GM21390 (cell line): Measurements from ENCODE around the gene ADAMTSL1.

Experiments used
- ATAC-seq: cut with Tn5 transposase; IDR thresholded peaks from one replicate; pipeline ENCODE4 v1.9.1; 2021; ENCODE audit not compliant: unreplicated experiment

The ADAMTSL1 gene

GRCh38 chr9:18466101-18466500 lies 7.9 kb upstream of the ADAMTSL1 start:
- ATAC-seq: no peak

GRCh38 chr9:18467696-18468095 lies 6.3 kb upstream of the ADAMTSL1 start:
- ATAC-seq: no peak

GRCh38 chr9:18472435-18472834 lies 1.5 kb upstream of the ADAMTSL1 start:
- no peak for ATAC-seq

- no peak for ATAC-seq
These were observed 1.1 kb upstream of the ADAMTSL1 start for GRCh38 chr9:18472841-18473251.

GRCh38 chr9:18474783-18475182 lies 830 bp downstream of the ADAMTSL1 start:
- ATAC-seq: no peak

- no peak for ATAC-seq
These were observed 3.2 kb downstream of the ADAMTSL1 start for GRCh38 chr9:18477121-18477660.

GRCh38 chr9:18477719-18478118 lies 3.8 kb downstream of the ADAMTSL1 start:
- no peak for ATAC-seq

- ATAC-seq: no peak
These were observed 4.8 kb downstream of the ADAMTSL1 start for GRCh38 chr9:18478501-18479361.

- ATAC-seq: no peak
These were observed 5.5 kb downstream of the ADAMTSL1 start for GRCh38 chr9:18479405-18479804.

GRCh38 chr9:18480662-18481093 lies 6.7 kb downstream of the ADAMTSL1 start:
- ATAC-seq: no peak

GRCh38 chr9:18482371-18482770 lies 8.4 kb downstream of the ADAMTSL1 start:
- no peak for ATAC-seq

- no peak for ATAC-seq
These were observed 11.8 kb downstream of the ADAMTSL1 start for GRCh38 chr9:18485714-18486113.

- ATAC-seq: no peak
These were observed 13.7 kb downstream of the ADAMTSL1 start for GRCh38 chr9:18487611-18488010.

GRCh38 chr9:18488886-18489285 lies 14.9 kb downstream of the ADAMTSL1 start:
- ATAC-seq: no peak

GRCh38 chr9:18489861-18490260 lies 15.9 kb downstream of the ADAMTSL1 start:
- ATAC-seq: no peak

GRCh38 chr9:18490641-18491370 lies 16.9 kb downstream of the ADAMTSL1 start:
- ATAC-seq: no peak

GRCh38 chr9:18492612-18493011 lies 18.7 kb downstream of the ADAMTSL1 start:
- no peak for ATAC-seq

GRCh38 chr9:18493451-18493993 lies 19.6 kb downstream of the ADAMTSL1 start:
- ATAC-seq: no peak

- no peak for ATAC-seq
These were observed 21.1 kb downstream of the ADAMTSL1 start for GRCh38 chr9:18495065-18495464.

- ATAC-seq: no peak
These were observed 22.5 kb downstream of the ADAMTSL1 start for GRCh38 chr9:18496256-18497000.

- no peak for ATAC-seq
These were observed 25.1 kb downstream of the ADAMTSL1 start for GRCh38 chr9:18499062-18499461.
